ENCODE data around the gene SCAMP1. TPM values are rescaled to one million over a fixed set of nuclear protein-coding genes. Genes with fewer than 3 reads are reported as not detected.
A peak's percentile ranks its signal among the peaks of the same experiment; 100 is the strongest.

SCAMP1 gene
- total RNA-seq, 1 experiment from 2014 or later, result 28.7 TPM

GRCh38 chr5:78501411-78502352 lies 141.3 kb downstream of the SCAMP1 start:
- intact Hi-C loops (cut with micrococcal nuclease; ENCODE audit: unreplicated experiment), result no loop called here
- H3K36me3 ChIP-seq (ENCODE audit: insufficient read depth, low read length, poor library complexity, severe bottlenecking), result no peaks in the 10 kb centered on the region
- H3K9me3 ChIP-seq (ENCODE audit: low read depth, low read length, poor library complexity, severe bottlenecking), result no peaks in the 10 kb centered on the region
- BruUV-seq (replicated peaks), result no TSS peak
- no peak for DNase-seq (ENCODE audit: low spot score)
- no peak overlapping the region for H3K4me3 ChIP-seq (ENCODE audit: low read depth, low read length, poor library complexity, severe bottlenecking)
- H3K27me3 ChIP-seq (replicated peaks; ENCODE audit: insufficient read depth, low read depth, low read length, poor library complexity), result no peaks in the 10 kb centered on the region
- POLR2A ChIA-PET (ENCODE audit: low non-redundant PET), result no interaction called here
- TF ChIP-seq EZH2 (IDR thresholded peaks at IDR 0.05; ENCODE audit: borderline replicate concordance, low read depth, low read length, poor library complexity, severe bottlenecking), result no peak
- TF ChIP-seq CTCF (conservative IDR thresholded peaks at IDR 0.05; ENCODE audit: low read depth, low read length), result no peak
- no peak overlapping the region for H3K27ac ChIP-seq (ENCODE audit: low read depth, low read length, poor library complexity, severe bottlenecking)
- H3K4me1 ChIP-seq (ENCODE audit: insufficient read depth, low read length, poor library complexity, severe bottlenecking), result no peaks in the 10 kb centered on the region
- CTCF ChIA-PET, result no interaction called here

- Histone ChIP-seq H3K4me1 (ENCODE audit: insufficient read depth, low read length, poor library complexity, severe bottlenecking) (no peaks in the 10 kb centered on the region), H3K27ac (ENCODE audit: low read depth, low read length, poor library complexity, severe bottlenecking) (no peak overlapping the region), H3K36me3 (ENCODE audit: insufficient read depth, low read length, poor library complexity, severe bottlenecking) (no peaks in the 10 kb centered on the region), H3K27me3 (replicated peaks; ENCODE audit: insufficient read depth, low read depth, low read length, poor library complexity) (no peaks in the 10 kb centered on the region), H3K4me3 (ENCODE audit: low read depth, low read length, poor library complexity, severe bottlenecking) (no peak overlapping the region), H3K9me3 (ENCODE audit: low read depth, low read length, poor library complexity, severe bottlenecking) (no peaks in the 10 kb centered on the region)
- DNase-seq (ENCODE audit: low spot score), result no peak
- BruUV-seq (replicated peaks), result no TSS peak
- TF ChIP-seq EZH2 (IDR thresholded peaks at IDR 0.05; ENCODE audit: borderline replicate concordance, low read depth, low read length, poor library complexity, severe bottlenecking) (no peak), CTCF (conservative IDR thresholded peaks at IDR 0.05; ENCODE audit: low read depth, low read length) (no peak)
- ChIA-PET CTCF (no interaction called here), POLR2A (ENCODE audit: low non-redundant PET) (no interaction called here)
- intact Hi-C loops (cut with micrococcal nuclease; ENCODE audit: unreplicated experiment), result no loop called here
Measured at GRCh38 chr5:78503958-78504653, 143.7 kb downstream of the SCAMP1 start.

- no peaks in the 10 kb centered on the region for H3K36me3 ChIP-seq (ENCODE audit: insufficient read depth, low read length, poor library complexity, severe bottlenecking)
- CTCF ChIA-PET, result no interaction called here
- POLR2A ChIA-PET (ENCODE audit: low non-redundant PET), result no interaction called here
- no peak for TF ChIP-seq EZH2 (IDR thresholded peaks at IDR 0.05; ENCODE audit: borderline replicate concordance, low read depth, low read length, poor library complexity, severe bottlenecking)
- BruUV-seq (replicated peaks), result no TSS peak
- H3K4me1 ChIP-seq (ENCODE audit: insufficient read depth, low read length, poor library complexity, severe bottlenecking), result no peaks in the 10 kb centered on the region
- no peaks in the 10 kb centered on the region for H3K27me3 ChIP-seq (replicated peaks; ENCODE audit: insufficient read depth, low read depth, low read length, poor library complexity)
- no peak overlapping the region for H3K4me3 ChIP-seq (ENCODE audit: low read depth, low read length, poor library complexity, severe bottlenecking)
- no peak overlapping the region for H3K27ac ChIP-seq (ENCODE audit: low read depth, low read length, poor library complexity, severe bottlenecking)
- peak; percentile 43 for DNase-seq (ENCODE audit: low spot score)
- H3K9me3 ChIP-seq (ENCODE audit: low read depth, low read length, poor library complexity, severe bottlenecking), result no peaks in the 10 kb centered on the region
- intact Hi-C loops (cut with micrococcal nuclease; ENCODE audit: unreplicated experiment), result no loop called here
Measured at GRCh38 chr5:78504704-78505677, 144.6 kb downstream of the SCAMP1 start.

All from A673 (cell line).